Superior temporal gyrus (tissue), 1 donor: ENCODE data around the gene LARGE2.
"Not testable (repeated sequence)": the region's sequence is repeated elsewhere in the genome, so short reads cannot be mapped to it uniquely, and the experiment has no call there.

Experiments
- DNase-seq: peaks from one replicate; pipeline ENCODE4 v3.0.0-alpha.2; 2016; ENCODE audit errors: extremely low spot score

The LARGE2 gene

GRCh38 chr11:45895553-45896259, 26.8 kb upstream of the LARGE2 start:
- DNase-seq, result no peak

GRCh38 chr11:45896422-45896984, 26.0 kb upstream of the LARGE2 start:
- DNase-seq, result peak; percentile 48

DNA sequence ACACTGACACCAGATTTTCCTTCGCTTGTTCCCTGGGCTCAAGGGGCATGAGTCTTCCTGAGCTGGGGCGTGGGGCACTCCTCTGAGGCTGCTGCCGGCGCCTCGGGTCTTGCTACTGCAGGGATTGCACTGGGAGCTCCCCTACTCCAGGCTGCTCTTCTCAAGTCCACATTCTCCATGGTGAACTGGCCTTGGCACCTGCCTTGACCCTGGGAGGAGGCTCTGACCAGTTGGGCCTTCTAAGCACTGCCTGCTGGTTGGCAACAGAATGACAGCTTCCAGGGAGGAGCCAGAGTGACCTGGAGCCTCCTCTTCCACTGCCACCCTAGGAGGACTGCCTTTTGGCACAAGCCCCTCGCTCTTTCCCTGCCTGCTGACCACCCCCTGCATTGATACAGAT, 24.9 kb upstream of the LARGE2 start:
- no peak for DNase-seq

DNA sequence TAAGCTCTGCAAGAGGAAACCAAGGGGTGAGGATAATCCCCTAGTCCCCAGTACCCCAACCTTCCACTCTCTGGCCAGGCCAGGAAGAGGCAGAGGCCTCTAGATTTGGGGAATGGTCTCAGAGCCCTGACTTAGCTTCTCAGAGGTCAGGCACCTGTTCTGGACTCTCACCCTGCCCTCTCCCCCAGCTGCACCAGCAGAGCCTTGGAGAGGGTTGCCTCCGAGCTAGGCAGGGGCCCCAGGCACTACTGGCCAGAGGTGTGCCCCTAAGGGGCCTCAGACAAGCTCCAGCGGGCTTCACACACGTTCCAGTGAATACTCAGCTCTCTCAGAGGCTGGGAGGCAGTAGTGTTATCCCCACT, 23.4 kb upstream of the LARGE2 start:
- DNase-seq, result no peak

DNA sequence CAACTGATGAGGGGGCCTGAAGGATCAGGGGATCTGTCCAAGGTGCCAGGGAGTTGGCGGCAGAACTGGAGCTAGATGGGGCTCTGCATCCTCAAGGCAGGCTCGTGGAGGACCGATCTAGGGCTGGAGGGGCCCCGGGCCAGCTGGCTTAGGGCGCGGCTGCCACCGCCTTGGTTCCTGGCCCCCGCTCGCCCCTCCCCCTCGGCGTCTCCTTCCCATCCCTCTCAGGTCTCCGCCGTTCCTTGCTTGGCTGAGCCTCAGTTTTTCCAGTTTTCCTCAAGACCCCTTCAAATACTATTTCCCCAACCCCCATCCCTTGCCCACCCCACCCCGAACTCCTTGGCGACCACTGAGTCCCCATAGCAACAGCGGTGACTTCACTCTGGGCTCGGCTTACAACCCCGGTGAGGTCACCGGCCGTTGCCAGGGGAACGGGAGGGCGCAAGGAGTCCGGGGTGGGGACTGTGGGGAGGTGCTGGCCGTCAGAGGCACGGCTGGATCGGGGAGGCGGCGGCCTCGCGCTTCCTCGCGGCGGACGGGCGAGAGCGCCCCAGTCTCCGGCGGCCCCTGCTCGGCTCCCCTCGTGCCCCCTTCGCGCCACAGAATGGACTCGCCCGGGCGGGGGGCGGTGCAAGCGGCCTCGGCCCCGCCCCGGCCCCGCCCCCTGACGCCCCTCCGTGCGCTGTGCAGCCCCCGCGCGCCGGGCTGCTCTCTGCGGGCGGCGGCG, 22.8 kb upstream of the LARGE2 start:
- peak; percentile 90 for DNase-seq

- not testable (repeated sequence) for DNase-seq
These were observed 22.2 kb upstream of the LARGE2 start for GRCh38 chr11:45900175-45900800.

- peak; percentile 70 for DNase-seq
These were observed 21.4 kb upstream of the LARGE2 start for GRCh38 chr11:45900916-45901617.

DNA sequence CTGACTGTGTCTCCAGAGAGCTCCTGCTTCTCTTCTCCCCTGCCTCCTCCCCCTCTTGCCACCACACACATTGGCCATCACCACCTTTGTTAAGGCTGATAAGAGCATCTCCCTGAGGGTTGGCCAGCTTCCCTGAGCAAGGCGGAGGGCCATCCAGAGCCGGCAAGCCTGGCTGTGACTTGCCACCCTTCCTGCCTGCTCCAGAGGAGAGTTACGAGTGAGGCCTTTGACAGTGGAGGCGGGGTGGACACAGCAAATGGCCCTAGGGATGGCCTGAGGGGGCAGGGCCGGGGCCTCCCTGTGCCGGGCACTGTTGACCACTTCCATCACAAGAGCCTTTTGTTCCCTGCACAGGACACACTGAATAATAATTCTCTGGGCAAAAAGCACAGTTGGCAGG, 20.8 kb upstream of the LARGE2 start:
- DNase-seq, result peak; percentile 91

DNA sequence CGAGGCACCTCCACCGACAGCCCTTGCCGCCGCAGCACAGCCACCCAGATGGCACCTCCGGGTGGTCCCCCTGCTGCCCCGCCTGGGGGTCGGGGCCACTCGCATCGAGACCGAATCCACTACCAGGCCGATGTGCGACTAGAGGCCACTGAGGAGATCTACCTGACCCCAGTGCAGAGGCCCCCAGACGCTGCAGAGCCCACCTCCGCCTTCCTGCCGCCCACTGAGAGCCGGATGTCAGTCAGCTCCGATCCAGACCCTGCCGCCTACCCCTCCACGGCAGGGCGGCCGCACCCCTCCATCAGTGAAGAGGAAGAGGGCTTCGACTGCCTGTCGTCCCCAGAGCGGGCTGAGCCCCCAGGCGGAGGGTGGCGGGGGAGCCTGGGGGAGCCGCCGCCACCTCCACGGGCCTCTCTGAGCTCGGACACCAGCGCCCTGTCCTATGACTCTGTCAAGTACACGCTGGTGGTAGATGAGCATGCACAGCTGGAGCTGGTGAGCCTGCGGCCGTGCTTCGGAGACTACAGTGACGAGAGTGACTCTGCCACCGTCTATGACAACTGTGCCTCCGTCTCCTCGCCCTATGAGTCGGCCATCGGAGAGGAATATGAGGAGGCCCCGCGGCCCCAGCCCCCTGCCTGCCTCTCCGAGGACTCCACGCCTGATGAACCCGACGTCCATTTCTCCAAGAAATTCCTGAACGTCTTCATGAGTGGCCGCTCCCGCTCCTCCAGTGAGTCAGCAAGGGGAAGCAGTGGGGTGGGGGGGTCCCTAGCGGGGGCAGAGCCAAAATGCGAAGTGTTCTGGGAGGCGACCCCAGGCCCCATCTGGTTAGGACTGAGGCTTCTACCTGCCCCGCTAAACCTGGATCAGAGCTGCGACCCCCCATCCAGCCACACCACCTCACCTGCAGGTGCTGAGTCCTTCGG, 19.7 kb upstream of the LARGE2 start:
- no peak for DNase-seq

DNA sequence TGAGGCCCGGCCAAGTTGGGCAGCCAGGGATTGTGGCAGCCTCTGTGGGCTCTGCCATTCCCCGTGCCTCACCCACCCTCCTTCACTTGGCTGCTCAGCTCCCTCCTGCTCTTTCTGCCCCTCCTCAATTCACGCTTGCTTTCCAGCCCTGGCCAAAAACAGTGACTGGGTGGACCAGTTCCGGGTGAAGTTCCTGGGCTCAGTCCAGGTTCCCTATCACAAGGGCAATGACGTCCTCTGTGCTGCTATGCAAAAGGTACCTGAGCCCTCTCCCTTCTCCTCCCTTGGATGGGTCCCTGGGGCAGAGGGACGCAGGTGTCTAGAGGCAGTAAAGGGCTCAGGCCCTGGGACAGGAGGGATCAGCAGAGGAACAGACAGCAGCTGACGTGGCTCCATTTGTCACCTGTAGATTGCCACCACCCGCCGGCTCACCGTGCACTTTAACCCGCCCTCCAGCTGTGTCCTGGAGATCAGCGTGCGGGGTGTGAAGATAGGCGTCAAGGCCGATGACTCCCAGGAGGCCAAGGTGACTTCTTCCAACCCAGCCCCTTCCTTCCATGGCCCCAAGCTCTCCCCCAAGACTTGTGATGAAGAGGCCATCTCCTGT, 18.0 kb upstream of the LARGE2 start:
- no peak for DNase-seq

GRCh38 chr11:45905095-45905494, 17.4 kb upstream of the LARGE2 start:
- no peak for DNase-seq

- DNase-seq, result not testable (repeated sequence)
These were observed 16.9 kb upstream of the LARGE2 start for GRCh38 chr11:45905576-45905975.

DNA sequence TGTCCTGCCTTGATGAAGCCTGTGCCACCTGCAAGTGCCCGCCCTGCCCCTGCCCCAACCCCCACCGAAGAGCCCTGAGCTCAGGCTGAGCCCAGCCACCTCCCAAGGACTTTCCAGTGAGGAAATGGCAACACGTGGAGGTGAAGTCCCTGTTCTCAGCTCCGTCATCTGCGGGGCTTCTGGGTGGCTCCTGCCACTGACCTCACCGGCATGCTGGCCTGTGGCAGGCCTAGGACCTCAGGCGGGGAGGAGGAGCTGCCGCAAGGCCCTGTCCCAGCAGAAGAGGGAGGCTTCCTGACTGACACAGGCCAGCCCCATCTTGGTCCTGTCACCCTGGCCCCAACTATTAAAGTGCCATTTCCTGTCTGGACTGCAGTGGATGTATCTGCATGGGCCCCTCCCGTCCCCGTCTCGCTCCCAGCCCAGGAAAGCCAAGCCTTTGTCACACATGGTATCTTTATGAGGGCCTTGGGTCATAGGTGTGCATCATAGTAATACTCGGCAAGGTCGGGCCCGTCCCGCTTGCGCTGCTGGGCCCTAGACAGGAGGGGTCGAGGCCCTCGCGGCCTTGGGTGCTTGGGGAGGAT, 16.3 kb upstream of the LARGE2 start:
- no peak for DNase-seq

GRCh38 chr11:45906965-45907611, 15.4 kb upstream of the LARGE2 start, which contains the start of gene FREY1:
Gene FREY1 (minus strand): TSS chr11:45907271. CDS start chr11:45907245, 26 bp downstream.
- peak; percentile 31 for DNase-seq

DNA sequence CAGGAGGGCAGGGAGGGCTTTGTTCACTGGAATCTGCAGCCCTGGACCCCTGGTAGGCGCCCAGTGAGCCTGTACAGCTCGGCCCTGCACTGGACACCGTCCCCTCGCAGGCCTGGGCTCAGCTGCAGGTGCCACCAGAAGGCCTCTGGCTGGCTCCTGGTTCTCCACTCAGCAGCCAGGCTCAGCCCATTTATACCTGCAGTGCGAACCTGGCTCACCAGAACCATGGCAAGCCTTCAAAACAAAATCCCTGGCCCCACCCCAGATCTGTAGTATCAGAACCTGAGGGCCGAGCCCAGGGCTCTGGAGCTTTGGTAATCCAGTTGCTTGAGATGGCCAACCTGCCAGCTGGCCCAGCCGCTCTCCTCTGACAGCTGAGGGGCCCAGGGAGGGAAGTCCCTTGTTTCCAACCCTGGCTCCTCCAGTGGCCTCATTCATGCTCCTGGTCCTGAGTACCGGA, 14.5 kb upstream of the LARGE2 start:
- no peak for DNase-seq

DNA sequence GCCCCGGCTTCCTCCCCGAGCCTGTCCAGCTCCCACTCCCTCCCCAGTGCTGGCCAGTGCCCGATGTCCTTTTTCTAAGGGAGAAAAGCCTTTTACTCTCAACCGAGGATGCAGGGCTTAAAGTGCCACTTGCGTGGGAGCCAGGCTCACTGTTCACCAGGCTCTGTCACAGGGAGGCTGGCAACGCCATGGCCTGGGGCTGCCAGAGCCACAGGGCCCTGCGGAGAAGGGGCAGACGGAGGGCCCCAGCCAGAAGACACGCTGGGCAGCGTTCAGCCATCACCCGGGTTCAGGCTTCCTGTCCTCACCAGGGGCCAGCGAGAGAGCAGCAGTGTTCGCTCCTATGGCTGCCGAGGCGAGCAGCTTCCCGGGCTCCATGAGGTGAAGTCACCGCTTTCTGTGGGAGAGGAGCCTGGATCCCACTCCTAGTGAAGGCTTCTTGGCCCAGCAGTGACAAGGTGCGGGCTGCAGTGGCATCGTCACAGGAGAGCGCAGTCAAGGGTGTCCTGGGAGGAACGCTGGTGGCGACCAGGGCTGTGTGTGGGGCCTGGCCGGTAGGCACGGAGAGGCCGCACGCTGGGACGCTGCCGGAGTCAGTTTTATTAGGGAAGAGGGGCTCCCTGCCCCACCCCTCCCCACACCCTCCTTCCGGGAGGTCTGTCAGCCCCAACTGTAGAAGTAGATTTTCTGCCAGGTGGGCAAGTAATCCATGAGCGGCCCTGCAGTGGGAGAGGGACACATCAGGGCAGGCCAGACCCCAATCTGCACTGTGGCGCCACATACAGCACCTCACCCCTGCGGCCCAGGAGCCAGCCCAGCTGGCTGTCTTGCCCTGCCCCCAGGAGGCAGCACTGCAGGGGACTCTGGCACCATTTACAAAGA, 12.6 kb upstream of the LARGE2 start:
- DNase-seq, result no peak

DNA sequence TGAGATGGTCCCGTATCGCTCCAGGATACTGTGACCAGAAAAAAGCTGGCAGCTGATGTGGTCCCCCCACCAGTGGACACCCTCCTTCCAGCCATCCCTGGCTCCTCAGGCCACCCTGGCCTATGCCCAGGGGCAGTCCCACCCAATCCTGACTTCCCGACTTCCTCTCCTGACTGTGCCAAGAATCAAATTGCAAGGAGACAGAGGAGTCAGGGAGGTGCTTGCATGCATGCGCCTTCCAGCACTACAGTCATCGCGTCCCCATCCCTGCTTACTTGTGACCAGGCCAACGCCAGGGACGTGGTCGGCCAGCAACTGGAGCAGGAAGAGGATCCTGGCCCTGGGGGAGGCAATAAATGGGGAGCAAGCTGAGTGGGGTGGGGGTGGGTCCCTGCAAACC, 11.8 kb upstream of the LARGE2 start:
- DNase-seq, result no peak

- no peak for DNase-seq
These were observed 8.9 kb upstream of the LARGE2 start for GRCh38 chr11:45913514-45913913.
